Measurements from ENCODE around the gene CTNNA2. TPM values are rescaled to one million over a fixed set of nuclear protein-coding genes. Genes with fewer than 3 reads are reported as not detected.

CTNNA2 gene
- total and polyA plus RNA-seq, 2 of the 8 experiments (the other 6 are each of a cell fraction or from before 2014, with no cell fraction given), result 3.9 to 9.0 TPM

DNA sequence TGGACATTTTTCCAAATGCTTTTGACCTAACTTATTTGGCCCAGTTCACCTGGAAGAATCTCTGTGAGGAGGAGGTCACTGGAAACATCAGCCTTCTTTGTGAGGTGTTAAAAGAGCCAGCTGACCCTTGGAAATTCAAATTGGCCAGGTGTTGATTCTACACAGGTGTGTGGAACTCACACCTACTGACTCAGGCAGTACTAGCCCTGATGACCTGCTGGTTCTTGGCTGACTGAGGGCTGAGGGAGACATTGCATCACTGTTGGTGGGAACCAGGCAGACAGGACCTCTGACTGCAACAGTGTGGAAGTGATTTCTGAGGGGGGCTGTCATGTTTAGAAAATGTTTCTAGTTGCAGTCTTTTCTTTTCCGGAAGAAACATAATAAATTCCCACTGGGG lies 1033.9 kb downstream of the CTNNA2 start (continued):
- TF ChIP-seq, protein P1, sequence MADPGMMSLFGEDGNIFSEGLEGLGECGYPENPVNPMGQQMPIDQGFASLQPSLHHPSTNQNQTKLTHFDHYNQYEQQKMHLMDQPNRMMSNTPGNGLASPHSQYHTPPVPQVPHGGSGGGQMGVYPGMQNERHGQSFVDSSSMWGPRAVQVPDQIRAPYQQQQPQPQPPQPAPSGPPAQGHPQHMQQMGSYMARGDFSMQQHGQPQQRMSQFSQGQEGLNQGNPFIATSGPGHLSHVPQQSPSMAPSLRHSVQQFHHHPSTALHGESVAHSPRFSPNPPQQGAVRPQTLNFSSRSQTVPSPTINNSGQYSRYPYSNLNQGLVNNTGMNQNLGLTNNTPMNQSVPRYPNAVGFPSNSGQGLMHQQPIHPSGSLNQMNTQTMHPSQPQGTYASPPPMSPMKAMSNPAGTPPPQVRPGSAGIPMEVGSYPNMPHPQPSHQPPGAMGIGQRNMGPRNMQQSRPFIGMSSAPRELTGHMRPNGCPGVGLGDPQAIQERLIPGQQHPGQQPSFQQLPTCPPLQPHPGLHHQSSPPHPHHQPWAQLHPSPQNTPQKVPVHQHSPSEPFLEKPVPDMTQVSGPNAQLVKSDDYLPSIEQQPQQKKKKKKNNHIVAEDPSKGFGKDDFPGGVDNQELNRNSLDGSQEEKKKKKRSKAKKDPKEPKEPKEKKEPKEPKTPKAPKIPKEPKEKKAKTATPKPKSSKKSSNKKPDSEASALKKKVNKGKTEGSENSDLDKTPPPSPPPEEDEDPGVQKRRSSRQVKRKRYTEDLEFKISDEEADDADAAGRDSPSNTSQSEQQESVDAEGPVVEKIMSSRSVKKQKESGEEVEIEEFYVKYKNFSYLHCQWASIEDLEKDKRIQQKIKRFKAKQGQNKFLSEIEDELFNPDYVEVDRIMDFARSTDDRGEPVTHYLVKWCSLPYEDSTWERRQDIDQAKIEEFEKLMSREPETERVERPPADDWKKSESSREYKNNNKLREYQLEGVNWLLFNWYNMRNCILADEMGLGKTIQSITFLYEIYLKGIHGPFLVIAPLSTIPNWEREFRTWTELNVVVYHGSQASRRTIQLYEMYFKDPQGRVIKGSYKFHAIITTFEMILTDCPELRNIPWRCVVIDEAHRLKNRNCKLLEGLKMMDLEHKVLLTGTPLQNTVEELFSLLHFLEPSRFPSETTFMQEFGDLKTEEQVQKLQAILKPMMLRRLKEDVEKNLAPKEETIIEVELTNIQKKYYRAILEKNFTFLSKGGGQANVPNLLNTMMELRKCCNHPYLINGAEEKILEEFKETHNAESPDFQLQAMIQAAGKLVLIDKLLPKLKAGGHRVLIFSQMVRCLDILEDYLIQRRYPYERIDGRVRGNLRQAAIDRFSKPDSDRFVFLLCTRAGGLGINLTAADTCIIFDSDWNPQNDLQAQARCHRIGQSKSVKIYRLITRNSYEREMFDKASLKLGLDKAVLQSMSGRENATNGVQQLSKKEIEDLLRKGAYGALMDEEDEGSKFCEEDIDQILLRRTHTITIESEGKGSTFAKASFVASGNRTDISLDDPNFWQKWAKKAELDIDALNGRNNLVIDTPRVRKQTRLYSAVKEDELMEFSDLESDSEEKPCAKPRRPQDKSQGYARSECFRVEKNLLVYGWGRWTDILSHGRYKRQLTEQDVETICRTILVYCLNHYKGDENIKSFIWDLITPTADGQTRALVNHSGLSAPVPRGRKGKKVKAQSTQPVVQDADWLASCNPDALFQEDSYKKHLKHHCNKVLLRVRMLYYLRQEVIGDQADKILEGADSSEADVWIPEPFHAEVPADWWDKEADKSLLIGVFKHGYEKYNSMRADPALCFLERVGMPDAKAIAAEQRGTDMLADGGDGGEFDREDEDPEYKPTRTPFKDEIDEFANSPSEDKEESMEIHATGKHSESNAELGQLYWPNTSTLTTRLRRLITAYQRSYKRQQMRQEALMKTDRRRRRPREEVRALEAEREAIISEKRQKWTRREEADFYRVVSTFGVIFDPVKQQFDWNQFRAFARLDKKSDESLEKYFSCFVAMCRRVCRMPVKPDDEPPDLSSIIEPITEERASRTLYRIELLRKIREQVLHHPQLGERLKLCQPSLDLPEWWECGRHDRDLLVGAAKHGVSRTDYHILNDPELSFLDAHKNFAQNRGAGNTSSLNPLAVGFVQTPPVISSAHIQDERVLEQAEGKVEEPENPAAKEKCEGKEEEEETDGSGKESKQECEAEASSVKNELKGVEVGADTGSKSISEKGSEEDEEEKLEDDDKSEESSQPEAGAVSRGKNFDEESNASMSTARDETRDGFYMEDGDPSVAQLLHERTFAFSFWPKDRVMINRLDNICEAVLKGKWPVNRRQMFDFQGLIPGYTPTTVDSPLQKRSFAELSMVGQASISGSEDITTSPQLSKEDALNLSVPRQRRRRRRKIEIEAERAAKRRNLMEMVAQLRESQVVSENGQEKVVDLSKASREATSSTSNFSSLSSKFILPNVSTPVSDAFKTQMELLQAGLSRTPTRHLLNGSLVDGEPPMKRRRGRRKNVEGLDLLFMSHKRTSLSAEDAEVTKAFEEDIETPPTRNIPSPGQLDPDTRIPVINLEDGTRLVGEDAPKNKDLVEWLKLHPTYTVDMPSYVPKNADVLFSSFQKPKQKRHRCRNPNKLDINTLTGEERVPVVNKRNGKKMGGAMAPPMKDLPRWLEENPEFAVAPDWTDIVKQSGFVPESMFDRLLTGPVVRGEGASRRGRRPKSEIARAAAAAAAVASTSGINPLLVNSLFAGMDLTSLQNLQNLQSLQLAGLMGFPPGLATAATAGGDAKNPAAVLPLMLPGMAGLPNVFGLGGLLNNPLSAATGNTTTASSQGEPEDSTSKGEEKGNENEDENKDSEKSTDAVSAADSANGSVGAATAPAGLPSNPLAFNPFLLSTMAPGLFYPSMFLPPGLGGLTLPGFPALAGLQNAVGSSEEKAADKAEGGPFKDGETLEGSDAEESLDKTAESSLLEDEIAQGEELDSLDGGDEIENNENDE (IDR thresholded peaks at IDR 0.05; ENCODE audit: insufficient replicate concordance, low read length), result no peak
- TF ChIP-seq RNF2 (IDR thresholded peaks at IDR 0.05; ENCODE audit: borderline replicate concordance, low read depth, low read length, missing control alignments, poor library complexity, severe bottlenecking) (no peak), RBBP5 (IDR thresholded peaks at IDR 0.05; ENCODE audit: borderline replicate concordance, low read depth, low read length) (no peak), EP300 (IDR thresholded peaks at IDR 0.05; ENCODE audit: borderline replicate concordance in 1 of 2, low read depth in 2 of 2, low read length in 2 of 2) (peak in 1 of 2 experiments; percentile 45; a peak in 1 of 3 replicates), MAFK (IDR thresholded peaks at IDR 0.05; ENCODE audit: low read depth, low read length) (no peak)
- TF ChIP-seq, protein P2, sequence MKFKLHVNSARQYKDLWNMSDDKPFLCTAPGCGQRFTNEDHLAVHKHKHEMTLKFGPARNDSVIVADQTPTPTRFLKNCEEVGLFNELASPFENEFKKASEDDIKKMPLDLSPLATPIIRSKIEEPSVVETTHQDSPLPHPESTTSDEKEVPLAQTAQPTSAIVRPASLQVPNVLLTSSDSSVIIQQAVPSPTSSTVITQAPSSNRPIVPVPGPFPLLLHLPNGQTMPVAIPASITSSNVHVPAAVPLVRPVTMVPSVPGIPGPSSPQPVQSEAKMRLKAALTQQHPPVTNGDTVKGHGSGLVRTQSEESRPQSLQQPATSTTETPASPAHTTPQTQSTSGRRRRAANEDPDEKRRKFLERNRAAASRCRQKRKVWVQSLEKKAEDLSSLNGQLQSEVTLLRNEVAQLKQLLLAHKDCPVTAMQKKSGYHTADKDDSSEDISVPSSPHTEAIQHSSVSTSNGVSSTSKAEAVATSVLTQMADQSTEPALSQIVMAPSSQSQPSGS (IDR thresholded peaks at IDR 0.05; ENCODE audit: low read length), result no peak

Data from H1 (cell line).